ENCODE data around the gene ANOS1. TPM values are rescaled to one million over a fixed set of nuclear protein-coding genes. Genes with fewer than 3 reads are reported as not detected.

Gene ANOS1
- total RNA-seq, 1 donor from 2014 or later: 1.7 TPM

DNA sequence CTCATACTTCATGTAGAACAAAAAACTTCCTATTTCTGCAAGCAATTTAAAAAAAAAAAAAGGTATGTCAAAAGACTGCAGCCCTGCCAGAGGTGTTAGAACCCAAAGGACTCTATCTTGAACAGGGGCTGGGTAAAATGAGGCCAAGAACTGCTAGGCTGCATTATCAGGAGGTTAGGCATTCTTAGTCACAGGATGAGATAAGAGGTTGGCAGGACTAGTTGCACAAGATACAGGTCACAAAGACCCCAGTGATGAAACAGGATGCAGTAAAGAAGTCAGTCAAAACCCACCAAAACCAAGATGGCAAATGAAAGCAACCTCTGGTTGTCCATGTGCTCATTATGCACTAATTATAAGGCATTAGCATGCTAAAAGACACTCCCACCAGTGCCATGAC lies 104.1 kb downstream of the ANOS1 start:
- no peaks in the 10 kb centered on the region for H3K9me3 ChIP-seq
- DNase-seq (ENCODE audit: low spot score in 2 of 2): no peak
- no peaks in the 10 kb centered on the region for H3K4me1 ChIP-seq
- H3K36me3 ChIP-seq: no peaks in the 10 kb centered on the region
- intact Hi-C loops (cut with DNase I): no loop called here
- no peaks in the 10 kb centered on the region for H3K27me3 ChIP-seq
- no peak overlapping the region for H3K27ac ChIP-seq
- no peak for TF ChIP-seq CTCF (IDR thresholded peaks at IDR 0.05)
- no peak overlapping the region for H3K4me3 ChIP-seq

DNA sequence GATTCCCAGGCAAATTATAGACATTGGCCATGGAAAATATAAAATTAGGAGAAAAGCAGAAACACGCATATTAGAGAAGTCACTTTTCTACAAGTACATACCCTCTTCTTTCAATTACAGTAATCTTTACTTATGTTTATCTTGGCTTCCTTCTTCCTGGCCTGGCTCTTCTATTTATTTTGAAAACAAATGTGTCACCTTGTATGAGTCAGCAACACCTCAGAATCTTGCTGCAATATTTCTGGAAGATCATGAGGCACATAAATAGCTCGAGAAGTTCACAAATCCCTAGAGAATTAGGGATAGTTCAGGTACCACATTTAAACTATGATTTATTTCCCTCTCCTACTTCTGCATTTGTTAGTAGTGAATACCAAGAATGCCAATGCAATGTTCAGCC lies 124.6 kb downstream of the ANOS1 start:
- H3K4me3 ChIP-seq: no peak overlapping the region
- H3K36me3 ChIP-seq: no peaks in the 10 kb centered on the region
- H3K27me3 ChIP-seq: no peaks in the 10 kb centered on the region
- intact Hi-C loops (cut with DNase I): no loop called here
- no peaks in the 10 kb centered on the region for H3K4me1 ChIP-seq
- H3K27ac ChIP-seq: no peak overlapping the region
- peaks cover 4 to 21% of the 10 kb centered on the region in 2 donors for H3K9me3 ChIP-seq
- no peak for DNase-seq (ENCODE audit: low spot score in 2 of 2)
- no peak for TF ChIP-seq CTCF (IDR thresholded peaks at IDR 0.05)

DNA sequence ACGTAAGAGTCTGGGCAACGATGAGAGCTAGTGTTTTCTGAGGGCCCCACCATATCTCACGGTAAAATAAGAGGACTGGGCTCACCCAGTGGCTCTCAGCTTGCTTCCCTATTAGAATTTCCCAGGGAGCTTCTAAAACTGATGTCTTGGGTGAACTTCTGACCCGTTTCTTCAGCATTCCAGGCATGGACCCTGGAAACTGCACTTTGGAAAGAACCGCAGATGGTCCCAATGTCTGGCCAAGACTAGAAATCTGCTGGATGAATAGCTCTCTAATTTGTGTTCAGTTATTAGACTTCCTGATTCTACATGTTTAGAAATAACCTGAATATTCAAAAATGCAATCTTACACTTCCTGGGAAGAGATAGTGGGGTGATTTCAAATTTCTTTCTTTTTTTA lies 127.8 kb downstream of the ANOS1 start:
- no peak for TF ChIP-seq CTCF (IDR thresholded peaks at IDR 0.05)
- intact Hi-C loops (cut with DNase I): no loop called here
- peaks cover 0 to 3% of the 10 kb centered on the region in 2 donors for H3K9me3 ChIP-seq
- H3K4me3 ChIP-seq: no peak overlapping the region
- no peaks in the 10 kb centered on the region for H3K4me1 ChIP-seq
- DNase-seq (ENCODE audit: low spot score in 2 of 2): no peak
- H3K27ac ChIP-seq: no peak overlapping the region
- H3K36me3 ChIP-seq: no peaks in the 10 kb centered on the region
- no peaks in the 10 kb centered on the region for H3K27me3 ChIP-seq

- Histone ChIP-seq H3K27me3 (no peaks in the 10 kb centered on the region), H3K36me3 (no peaks in the 10 kb centered on the region), H3K4me3 (no peak overlapping the region), H3K9me3 (no peaks in the 10 kb centered on the region), H3K4me1 (no peaks in the 10 kb centered on the region), H3K27ac (no peak overlapping the region)
- intact Hi-C loops (cut with DNase I): no loop called here
- TF ChIP-seq CTCF (IDR thresholded peaks at IDR 0.05): no peak
- DNase-seq (ENCODE audit: low spot score in 2 of 2): no peak
Measured at GRCh38 chrX:8591501-8591900, 140.4 kb downstream of the ANOS1 start.

DNA sequence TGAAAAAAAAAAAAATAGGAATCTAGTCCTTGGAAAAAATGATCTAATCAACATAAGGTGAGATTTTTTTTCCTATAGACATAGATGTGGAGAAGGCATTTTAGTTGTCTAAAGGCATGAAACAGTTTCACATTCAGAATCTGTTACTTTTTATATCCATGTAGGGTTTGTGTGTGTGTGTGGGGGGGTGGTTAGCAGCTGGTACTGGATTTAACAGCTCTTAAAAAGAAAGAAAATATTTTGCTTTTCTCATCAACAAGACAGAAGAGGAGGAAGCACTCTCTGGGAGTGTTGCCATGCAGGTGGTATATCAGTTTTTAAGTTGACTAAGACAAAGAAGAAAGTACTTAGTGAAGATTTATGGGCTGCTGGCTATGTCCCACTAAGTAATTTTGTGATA lies 145.0 kb downstream of the ANOS1 start:
- Histone ChIP-seq H3K36me3 (no peaks in the 10 kb centered on the region), H3K4me3 (no peak overlapping the region), H3K9me3 (no peaks in the 10 kb centered on the region), H3K27me3 (no peaks in the 10 kb centered on the region), H3K27ac (no peak overlapping the region), H3K4me1 (no peaks in the 10 kb centered on the region)
- TF ChIP-seq CTCF (IDR thresholded peaks at IDR 0.05): no peak
- no peak for DNase-seq (ENCODE audit: low spot score in 2 of 2)
- intact Hi-C loops (cut with DNase I): no loop called here

DNA sequence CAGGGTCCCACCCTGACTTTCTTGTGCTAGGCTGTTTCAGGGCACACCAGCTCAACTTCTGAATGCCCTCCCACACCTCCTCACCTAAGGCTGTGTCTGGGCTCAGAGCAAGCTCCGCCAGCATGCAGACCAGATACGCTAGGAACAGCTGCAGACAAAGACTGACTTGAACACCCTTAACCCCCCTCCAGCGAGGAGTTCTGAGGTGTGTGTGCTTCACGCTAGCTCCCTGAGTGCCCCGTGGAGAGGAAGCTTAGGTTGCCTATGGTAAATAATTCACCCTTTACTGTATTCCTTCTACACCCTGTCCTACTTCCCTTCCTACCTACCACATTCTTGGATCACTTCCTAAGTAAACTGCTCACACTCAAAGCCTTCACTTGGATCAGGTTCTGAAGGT lies 152.3 kb downstream of the ANOS1 start:
- intact Hi-C loops (cut with DNase I): no loop called here
- H3K9me3 ChIP-seq: no peaks in the 10 kb centered on the region
- no peaks in the 10 kb centered on the region for H3K36me3 ChIP-seq
- DNase-seq (ENCODE audit: low spot score in 2 of 2): no peak
- H3K4me3 ChIP-seq: no peak overlapping the region
- TF ChIP-seq CTCF (IDR thresholded peaks at IDR 0.05): no peak
- H3K4me1 ChIP-seq: no peaks in the 10 kb centered on the region
- no peak overlapping the region for H3K27ac ChIP-seq
- no peaks in the 10 kb centered on the region for H3K27me3 ChIP-seq

All from ascending aorta (tissue), 2 donors.